GM19463 (cell line): ENCODE results near the gene NEK8.
"Not testable (repeated sequence)": the region's sequence is repeated elsewhere in the genome, so short reads cannot be mapped to it uniquely, and the experiment has no call there.

Experiments used
- ATAC-seq: cut with Tn5 transposase; IDR thresholded peaks from one replicate; pipeline ENCODE4 v1.9.1; 2021; ENCODE audit warnings: mild to moderate bottlenecking, moderate library complexity; ENCODE audit not compliant: unreplicated experiment

Gene NEK8

DNA sequence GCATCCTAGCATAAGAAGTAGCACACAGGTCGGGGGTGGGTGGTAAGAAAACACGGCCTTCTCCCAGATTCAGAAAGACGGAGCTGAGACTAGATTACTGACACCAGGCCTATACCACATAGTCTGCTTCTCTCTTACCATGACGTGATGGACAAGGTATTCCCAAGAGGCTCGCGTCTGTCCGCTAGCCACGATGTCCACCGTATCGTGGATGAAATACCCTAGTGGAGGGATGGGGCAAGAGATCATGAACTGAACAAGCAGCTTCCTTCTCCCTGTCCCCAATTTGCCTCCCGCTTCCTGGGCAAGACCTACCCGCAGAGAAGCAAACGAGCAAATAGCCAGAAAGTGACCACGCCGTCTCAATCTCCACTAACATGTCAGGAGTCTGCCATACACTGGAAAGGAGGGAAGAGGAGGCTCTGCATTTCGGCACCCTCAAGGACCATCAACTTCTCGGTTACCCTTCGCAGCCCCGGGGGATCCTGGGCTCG is 3.4 kb upstream of the NEK8 start:
- ATAC-seq = no peak

DNA sequence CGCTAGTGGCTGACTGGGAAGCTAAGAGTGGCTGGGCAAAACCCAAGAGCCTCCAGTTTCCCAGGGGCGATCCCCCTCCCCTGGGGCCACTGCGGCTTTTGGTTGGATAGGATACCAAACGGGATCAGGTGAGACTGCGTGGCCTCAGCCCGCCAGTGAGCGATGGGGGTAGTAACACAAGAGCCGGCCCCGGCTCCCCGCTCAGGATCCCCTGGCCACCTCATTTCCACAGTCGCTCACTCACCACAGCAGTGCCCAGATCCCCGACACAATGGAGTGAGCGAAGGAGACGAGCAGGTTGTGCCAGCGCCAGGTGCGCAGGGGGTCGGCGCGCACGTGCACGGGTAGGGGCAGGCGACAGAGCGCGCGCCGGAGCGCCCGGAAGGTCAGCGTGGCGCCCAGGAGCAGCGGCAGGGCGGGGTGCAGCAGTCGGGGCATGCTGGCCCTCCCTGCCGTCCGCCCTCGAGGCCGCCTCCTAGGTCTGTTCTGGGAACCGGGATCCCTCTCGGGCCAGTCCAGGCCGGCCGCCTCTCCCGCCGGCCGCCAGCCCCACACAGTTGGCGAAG is 2.8 kb upstream of the NEK8 start:
- ATAC-seq = no peak

DNA sequence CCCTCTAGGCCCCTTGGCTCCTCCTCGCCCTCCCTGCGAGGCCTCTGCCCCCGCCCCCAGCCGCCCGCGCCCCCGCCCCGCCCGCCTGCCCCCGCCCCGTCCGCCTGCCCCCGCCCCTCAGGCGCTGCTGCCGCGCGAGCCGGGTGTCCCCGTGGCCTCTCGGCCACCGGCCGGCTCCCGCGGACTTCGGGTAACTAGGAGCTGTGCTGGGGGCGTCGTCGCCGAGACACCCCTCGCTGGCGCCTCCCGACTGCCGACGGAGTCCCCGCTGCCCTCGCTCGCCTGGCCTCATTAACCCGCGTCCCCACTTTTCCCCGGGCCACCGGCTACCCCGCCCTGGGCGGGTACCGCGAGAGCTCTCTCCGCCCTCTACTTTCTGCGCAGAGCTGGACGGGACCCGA is 2.4 kb upstream of the NEK8 start, which contains the start of gene TLCD1:
Gene TLCD1 (minus strand): TSS at position 8 of the 401 bp plus-strand sequence. CDS start 136 bp downstream, outside the sequence.
- no peak for ATAC-seq

DNA sequence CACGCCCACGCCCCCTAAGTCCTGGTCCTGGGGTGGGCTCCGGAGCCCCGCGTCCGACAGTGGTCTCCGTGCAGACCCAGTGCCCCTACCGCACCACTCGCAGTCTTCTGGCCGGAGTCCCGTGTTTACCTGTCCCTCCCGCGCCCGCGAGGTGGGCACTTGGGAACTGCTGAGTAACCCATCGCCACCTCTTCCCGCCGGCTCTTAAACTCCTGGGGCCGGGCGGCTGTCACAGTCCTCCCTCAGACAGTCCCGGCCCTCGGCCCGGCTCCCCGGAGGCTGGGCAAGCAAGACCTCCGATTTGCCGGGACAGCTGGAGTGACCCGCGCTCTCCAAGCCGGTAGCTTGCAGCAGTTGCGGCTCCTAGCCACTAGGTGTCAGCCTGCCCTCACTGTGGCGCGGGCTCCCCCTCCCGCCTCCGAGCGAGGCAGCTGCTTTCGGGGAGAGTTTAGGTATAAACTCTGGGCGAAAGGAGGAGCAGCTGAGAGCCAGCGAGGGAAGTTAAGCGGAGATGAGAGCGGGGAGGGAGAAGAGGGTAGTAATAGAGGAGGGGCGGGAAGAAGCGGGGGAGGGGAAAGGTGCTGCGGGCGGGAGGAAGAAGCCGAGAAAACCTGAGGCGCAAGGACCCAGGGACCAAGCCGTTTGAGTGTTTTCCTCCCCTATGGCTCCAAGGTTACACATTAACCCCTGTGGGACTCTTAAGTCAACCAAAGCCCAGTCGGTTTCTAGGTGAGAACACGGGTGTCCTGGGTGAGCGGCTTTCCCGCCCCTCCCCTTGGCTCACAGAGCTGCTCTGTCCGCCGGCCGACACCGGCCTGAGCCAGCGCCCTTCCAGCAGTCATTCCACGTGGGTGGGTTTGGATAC is 1.7 kb upstream of the NEK8 start:
- peak; percentile 35 for ATAC-seq

DNA sequence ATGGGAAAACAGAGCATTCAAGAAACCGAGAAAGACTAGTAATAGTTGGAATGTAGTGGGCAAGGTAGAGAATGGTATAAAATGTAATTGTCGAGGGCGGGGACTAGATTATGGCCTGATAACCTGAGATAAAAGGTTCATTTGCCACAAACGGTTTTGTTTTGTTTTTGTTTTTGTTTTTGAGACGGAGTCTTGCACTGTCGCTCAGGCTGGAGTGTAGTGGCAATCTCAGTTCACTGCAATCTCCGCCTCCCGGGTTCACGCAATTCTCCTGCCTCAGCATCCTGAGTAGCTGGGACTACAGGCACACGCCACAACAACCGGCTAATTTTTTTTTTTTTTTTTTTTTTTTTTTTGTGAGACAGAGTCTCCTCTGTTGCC is 1.4 kb downstream of the NEK8 start:
- ATAC-seq = no peak

DNA sequence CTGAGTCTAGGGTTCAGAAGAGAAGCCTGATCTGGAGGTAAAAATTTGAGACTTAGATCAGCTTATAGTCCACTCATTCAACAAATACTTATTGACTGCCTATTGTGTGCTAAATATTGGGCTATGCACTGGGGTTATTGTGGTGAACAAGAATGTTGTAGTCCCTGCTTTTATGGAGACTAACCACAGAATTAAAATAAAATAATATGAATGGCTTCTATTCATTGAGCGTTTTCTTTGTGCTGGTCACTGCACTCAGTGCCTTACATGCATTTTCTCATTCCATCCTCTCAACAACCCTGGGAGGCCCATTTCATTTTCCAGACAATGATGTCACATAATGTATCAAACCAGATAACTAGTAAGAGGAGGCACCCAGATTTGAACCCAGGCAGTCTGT is 4.8 kb downstream of the NEK8 start:
- ATAC-seq = no peak

DNA sequence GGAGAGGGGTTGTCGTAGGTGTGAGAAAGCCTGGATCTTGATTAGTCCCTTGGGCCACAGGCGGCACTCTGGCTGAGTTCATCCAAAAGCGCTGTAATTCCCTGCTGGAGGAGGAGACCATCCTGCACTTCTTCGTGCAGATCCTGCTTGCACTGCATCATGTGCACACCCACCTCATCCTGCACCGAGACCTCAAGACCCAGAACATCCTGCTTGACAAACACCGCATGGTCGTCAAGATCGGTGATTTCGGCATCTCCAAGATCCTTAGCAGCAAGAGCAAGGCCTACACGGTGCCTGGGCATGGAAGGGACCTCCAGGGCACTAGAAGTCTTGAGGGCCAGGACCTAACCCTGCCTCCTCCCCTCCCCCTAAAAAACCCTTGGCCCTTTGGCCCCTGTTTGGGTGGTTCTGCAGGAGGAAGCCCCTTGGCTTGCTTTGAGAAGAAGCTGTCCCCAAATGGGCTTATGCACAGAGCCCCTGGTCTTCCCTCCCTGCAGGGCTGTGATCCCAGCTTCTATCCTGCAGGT is 6.2 kb downstream of the NEK8 start:
- ATAC-seq = no peak

DNA sequence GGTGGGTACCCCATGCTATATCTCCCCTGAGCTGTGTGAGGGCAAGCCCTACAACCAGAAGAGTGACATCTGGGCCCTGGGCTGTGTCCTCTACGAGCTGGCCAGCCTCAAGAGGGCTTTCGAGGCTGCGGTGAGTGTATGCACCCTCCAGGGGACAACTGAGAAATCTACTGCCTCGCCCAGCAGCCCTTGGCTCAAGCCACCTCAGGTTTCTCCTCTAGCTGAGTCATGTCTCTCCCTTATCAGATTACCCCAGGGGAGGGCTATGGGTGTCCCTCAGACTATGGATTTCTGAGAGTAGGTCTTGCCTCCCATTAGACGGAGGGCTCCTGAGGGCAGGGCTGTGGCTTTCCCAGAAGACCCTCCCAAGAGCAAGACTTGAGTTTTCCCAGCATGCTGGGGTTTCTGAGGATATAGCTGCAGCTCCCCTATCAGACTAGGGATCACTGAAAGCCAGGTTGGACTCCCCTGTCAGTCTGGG is 6.7 kb downstream of the NEK8 start:
- ATAC-seq = no peak

DNA sequence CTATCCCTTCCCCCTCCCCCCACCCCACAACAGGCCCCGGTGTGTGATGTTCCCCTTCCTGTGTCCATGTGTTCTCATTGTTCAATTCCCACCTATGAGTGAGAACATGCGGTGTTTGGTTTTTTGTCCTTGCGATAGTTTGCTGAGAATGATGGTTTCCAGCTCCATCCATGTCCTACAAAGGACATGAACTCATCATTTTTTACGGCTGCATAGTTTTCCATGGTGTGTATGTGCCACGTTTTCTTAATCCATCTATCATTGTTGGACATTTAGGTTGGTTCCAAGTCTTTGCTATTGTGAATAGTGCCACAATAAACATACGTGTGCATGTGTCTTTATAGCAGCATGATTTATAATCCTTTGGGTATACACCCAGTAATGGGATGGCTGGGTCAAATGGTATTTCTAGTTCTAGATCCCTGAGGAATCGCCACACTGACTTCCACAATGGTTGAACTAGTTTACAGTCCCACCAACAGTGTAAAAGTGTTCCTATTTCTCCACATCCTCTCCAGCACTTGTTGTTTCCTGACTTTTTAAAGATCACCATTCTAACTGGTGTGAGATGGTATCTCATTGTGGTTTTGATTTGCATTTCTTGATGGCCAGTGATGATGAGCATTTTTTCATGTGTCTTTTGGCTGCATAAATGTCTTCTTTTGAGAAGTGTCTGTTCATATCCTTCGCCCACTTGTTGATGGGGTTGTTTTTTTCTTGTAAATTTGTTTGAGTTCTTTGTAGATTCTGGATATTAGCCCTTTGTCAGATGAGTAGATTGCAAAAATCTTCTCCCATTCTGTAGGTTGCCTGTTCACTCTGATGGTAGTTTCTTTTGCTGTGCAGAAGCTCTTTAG is 7.6 kb downstream of the NEK8 start:
- not testable (repeated sequence) for ATAC-seq

DNA sequence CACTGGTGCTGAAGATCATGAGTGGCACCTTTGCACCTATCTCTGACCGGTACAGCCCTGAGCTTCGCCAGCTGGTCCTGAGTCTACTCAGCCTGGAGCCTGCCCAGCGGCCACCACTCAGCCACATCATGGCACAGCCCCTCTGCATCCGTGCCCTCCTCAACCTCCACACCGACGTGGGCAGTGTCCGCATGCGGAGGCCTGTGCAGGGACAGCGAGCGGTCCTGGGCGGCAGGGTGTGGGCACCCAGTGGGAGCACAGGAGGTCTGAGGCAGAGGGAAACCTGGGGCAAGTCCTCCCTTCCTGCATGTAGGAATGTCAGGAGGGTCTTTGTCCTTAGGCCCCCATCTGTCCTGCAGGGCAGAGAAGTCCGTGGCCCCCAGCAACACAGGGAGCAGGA is 8.7 kb downstream of the NEK8 start:
- ATAC-seq = no peak

DNA sequence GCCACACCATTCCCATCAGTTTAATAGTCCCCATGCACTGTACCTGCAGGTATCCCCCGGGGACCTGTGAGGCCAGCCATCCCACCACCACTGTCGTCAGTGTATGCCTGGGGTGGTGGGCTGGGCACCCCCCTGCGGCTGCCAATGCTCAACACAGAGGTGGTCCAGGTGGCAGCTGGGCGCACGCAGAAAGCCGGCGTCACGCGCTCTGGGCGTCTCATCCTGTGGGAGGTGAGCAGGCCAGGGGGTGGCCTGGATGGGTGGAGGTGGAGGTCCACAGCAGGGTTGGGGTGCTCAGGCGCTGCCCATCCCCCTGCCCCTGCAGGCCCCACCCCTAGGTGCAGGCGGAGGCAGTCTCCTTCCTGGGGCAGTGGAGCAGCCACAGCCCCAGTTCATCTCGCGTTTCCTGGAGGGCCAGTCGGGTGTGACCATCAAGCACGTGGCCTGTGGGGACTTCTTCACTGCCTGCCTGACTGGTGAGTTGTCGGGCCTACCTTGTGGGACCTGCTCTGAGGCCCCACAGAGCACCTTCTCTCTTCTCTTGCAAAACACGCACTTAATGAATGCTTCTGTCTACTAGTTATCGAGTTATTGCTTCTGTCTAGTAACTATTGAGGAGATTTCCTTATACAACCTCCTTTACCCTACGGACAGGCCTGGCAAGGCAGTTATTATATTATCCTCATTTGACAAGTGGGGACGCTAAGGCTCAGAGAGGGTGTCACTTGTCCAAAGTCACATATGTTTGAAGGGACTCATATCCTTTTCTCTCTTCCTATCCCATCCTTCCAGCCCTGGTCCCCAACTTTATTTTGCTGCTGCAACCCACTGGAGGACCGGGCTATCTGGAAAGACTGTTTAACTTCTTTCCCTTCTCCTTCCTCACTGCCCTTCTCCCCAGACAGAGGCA is 9.4 kb downstream of the NEK8 start:
- ATAC-seq = peak; percentile 57

DNA sequence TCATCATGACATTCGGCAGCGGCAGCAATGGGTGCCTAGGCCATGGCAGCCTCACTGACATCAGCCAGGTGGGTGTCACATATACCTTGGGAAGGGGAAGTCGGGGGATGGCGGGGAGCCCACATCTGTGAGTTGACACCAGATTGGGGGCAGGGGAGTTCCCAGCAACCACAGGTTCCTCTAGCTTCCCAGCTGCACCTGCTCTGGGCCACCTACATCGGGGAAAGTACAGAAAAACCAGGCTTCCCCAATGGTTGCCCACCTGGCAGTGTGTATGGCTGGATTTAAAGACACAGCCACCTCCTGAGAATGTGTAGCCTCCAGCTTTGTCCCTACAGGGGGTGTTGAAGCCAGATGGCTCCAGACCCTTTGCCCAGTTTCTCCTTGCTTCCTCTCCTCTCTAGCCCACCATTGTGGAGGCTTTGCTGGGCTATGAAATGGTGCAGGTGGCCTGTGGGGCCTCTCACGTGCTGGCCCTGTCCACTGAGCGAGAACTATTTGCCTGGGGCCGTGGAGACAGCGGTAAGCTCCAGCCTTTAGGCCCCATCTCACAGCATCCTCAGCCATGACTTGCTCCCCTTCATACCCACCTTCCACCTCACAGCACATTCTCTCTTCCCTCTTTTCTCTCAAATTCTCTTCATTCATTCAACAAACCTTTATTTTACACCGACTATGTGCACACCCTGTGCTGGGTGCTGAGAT is 10.2 kb downstream of the NEK8 start:
- peak; percentile 32 for ATAC-seq

DNA sequence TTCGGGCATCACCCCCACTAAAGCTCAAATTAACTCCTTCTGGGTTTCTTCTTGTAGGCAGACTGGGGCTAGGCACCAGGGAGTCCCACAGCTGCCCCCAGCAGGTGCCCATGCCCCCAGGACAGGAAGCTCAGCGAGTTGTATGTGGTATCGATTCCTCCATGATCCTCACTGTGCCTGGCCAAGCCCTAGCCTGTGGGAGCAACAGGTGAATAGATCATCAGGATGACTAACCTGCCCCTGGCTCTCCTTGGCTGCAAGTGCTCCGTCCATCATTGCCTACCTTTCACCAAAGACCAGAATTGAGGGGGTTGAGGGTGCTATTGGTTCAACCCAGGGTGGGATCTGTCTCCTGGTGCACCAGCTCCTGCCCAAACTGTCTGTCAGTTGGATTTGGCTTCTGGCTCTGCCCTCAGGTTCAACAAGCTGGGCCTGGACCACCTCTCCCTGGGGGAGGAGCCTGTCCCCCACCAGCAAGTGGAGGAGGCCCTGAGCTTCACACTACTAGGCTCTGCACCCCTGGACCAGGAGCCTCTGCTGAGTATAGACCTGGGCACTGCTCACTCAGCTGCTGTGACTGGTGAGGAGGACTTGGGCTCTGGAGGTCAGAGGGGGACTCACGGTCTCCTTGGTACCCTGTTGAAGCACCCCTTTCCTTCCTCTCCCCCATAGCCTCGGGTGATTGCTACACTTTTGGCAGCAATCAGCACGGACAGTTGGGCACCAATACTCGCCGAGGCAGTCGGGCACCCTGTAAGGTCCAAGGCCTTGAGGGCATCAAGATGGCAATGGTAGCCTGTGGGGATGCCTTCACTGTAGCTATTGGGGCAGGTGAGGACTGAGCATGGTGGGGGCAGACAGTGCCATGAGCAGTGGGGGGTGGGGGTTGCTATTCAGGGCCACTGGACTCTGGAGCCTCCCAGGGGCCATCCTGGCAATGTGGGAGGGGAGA is 12.1 kb downstream of the NEK8 start:
- ATAC-seq = no peak

DNA sequence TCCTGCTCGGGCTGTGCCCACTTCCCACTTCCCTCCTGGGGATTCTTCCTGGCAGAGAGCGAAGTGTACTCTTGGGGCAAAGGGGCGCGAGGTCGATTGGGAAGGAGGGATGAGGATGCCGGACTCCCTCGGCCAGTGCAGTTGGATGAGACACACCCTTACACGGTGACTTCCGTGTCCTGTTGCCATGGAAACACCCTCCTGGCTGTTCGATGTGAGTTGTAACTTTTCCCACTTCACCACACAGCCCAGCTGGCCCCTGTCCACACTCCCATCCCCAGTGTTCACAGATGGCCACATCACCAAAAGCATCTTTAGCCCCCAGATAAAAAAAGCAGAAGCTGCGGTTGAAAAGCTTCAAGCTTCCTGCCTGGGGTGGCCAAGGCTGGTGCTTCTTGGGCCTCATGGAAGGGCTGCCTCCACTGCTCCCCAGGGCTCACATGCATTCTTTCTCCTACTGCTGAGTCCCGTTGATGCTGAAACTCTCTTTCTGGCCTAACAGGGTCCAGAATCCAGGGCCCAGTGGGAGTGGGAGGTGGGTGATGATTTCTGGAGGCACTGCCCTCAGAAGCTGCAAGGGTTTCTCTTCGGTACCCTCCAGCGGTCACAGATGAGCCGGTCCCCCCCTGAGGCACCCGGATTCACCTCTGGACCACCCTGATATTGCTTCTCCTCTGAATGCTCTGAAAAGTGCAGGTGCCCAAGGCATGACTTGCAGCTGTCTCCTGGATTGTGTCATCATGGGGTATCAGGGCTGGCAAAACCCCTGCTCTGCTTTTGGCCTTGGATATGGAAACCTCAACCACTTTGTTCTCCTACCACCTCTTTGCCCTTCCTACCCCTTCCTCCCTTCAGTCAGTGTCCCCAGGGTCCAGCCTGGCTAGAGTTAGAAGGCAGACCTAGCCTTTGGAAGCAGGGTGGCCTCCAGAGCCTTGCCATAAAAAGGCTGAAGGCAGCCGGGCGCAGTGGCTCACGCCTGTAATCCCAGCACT is 13.1 kb downstream of the NEK8 start:
- no peak for ATAC-seq

DNA sequence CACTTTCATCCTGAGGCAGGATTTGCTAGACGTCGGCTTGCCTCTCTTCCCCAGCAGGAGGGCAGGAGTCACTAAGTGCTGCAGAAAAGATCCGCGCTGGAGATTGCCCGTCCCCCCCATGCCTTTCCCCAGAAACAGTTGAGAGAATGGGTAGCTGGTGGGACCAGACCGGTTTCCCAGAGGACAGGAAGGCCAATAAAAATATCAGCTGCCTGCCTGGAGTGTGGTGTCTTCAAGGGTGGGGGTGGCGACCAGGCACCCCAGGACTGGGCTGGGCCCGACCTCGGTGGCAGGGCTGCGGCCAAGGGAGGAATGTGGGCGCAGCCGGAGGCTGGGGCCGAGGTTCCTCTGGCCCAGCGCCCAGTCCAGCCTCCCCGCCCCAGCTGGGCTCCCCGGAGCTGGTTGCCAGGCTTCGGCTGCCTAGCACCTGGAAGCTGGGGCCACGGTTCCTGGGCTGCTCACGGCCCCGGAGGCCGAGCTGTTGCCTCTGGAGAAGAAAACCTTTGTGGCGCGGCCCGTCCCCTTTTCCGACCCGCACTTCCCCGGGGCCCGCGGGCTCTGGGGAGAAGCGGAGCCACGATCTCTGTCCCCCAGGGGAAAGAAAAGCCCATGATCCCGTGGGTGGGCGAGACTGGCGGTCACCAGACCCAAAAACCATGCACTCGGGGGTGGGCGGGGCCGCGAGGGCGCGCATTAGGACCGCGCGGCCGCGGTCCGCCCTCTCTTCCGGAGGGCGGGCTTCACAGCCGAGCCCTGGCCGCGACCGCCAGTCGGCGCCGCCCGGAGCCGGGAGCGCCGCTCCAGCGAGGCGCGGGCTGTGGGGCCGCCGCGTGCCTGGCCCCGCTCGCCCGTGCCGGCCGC is 14.9 kb downstream of the NEK8 start, which contains the start of gene TRAF4:
Gene TRAF4 (plus strand): TSS at position 769 of the 861 bp plus-strand sequence. CDS start 102 bp downstream, outside the sequence.
- peak; percentile 74 for ATAC-seq
